ENCODE results near the gene TRIP12. TPM values are rescaled to one million over a fixed set of nuclear protein-coding genes. Genes with fewer than 3 reads are reported as not detected.
"Not testable (repeated sequence)": the region's sequence is repeated elsewhere in the genome, so short reads cannot be mapped to it uniquely, and the experiment has no call there.

The TRIP12 gene
- polyA plus RNA-seq, 4 donors = 16.8 to 93.9 (median 25.8) TPM

DNA sequence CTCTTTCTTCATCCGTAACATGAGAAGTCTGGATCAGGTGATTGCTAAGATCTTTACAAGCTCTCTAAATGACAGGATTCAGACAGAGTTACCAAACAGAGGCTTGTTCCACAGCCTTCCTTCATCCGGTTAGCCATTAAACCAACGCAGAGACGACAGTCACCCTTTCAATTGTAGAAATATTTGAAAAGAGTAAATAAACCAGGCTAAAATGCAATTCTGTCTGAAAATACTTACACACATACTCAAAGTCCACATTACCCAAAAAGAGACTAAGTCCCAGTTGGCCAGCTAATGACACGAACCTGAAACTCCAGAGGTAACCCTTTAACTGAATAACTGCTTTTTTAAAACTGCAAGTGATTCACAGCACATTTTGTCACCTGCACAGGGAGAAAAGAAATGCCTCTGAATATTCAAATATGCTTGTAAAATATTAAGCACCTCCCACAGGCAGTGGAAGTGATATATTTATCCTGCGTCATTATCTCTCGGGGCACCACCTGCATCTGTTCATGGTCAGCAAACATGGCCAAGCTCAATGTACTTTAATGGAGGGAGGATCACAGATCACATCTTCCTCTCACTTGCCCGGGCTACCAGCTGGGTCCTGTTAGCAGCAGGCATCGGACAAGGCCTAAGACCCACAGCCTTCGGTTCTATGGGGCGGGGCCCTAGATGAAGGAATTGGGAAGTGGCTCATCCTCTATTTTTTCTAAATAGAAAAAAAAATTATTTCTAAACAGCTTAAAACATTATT is 168.7 kb downstream of the TRIP12 start:
- Histone ChIP-seq H3K36me3 (ENCODE audit: control insufficient read depth in 3 of 3, insufficient read depth in 2 of 3, low read depth in 1 of 3, low read length in 3 of 3) (no peaks in the 10 kb centered on the region), H3K4me3 (ENCODE audit: low read depth in 1 of 3, low read length in 3 of 3) (no peak overlapping the region), H3K4me1 (ENCODE audit: control insufficient read depth in 3 of 3, insufficient read depth in 2 of 3, low read depth in 1 of 3, low read length in 2 of 3) (no peaks in the 10 kb centered on the region), H3K9me3 (ENCODE audit: control insufficient read depth in 2 of 2, insufficient read depth in 1 of 2, low read depth in 1 of 2, low read length in 1 of 2) (no peaks in the 10 kb centered on the region), H3K27ac (ENCODE audit: low read depth in 1 of 3, low read length in 2 of 3) (no peak overlapping the region), H3K27me3 (ENCODE audit: control insufficient read depth in 3 of 3, insufficient read depth in 3 of 3, low read length in 3 of 3) (no peaks in the 10 kb centered on the region)
- DNase-seq = peak in 1 of 2 donors; percentile 21
- FAIRE-seq = no peak
- 74 to 79% (median 78%) methylated on average over 11 of the region's 11 CpGs for WGBS, 3 donors

DNA sequence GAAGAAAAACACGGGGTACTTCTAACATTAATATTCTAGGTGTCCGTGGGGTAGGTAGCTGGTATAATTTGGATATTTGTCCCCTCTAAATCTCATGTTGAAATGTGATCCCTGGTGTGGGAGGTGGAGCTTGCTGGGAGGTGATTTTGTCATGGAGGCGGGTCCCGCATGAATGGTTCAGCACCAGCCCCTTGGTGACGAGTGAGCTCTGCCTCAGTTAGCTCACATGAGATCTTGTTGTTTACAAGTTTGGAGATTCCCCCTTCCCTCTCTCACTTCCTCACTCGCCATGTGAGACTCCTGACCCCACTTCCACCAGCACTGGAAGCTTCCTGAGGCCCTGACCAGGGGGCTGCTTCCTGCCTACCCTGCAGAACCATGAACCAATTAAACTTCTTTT is 172.0 kb downstream of the TRIP12 start:
- Histone ChIP-seq H3K27me3 (ENCODE audit: control insufficient read depth in 3 of 3, insufficient read depth in 3 of 3, low read length in 3 of 3) (no peaks in the 10 kb centered on the region), H3K27ac (ENCODE audit: low read depth in 1 of 3, low read length in 2 of 3) (no peak overlapping the region), H3K36me3 (ENCODE audit: control insufficient read depth in 3 of 3, insufficient read depth in 2 of 3, low read depth in 1 of 3, low read length in 3 of 3) (no peaks in the 10 kb centered on the region), H3K4me1 (ENCODE audit: control insufficient read depth in 3 of 3, insufficient read depth in 2 of 3, low read depth in 1 of 3, low read length in 2 of 3) (no peaks in the 10 kb centered on the region), H3K9me3 (ENCODE audit: control insufficient read depth in 2 of 2, insufficient read depth in 1 of 2, low read depth in 1 of 2, low read length in 1 of 2) (no peaks in the 10 kb centered on the region), H3K4me3 (ENCODE audit: low read depth in 1 of 3, low read length in 3 of 3) (no peak overlapping the region)
- FAIRE-seq (no peak), DNase-seq (no peak)
- WGBS, 3 donors = 83 to 88% (median 86%) methylated on average over 6 of the region's 6 CpGs

DNA sequence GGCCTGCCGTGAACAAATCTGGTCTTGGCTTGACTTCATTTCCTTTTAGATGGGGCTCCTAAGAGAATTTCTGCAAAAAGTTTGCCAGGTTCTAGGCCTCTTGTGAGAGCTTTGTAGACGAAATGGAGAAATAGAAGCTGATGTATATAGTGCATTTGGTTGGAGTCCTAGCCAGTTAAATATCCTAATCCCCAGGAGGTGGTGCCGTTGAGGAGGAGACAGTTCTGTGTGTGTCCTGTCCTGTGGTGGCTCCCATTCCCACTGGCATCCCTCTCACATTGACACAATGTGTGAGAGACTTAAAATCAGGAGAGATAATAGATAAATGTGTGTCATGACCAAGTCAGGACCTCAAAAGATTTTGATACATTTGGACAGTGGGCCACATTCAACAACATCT is 172.9 kb downstream of the TRIP12 start:
- Histone ChIP-seq H3K36me3 (ENCODE audit: control insufficient read depth in 3 of 3, insufficient read depth in 2 of 3, low read depth in 1 of 3, low read length in 3 of 3) (no peaks in the 10 kb centered on the region), H3K9me3 (ENCODE audit: control insufficient read depth in 2 of 2, insufficient read depth in 1 of 2, low read depth in 1 of 2, low read length in 1 of 2) (no peaks in the 10 kb centered on the region), H3K27ac (ENCODE audit: low read depth in 1 of 3, low read length in 2 of 3) (no peak overlapping the region), H3K4me3 (ENCODE audit: low read depth in 1 of 3, low read length in 3 of 3) (no peak overlapping the region), H3K27me3 (ENCODE audit: control insufficient read depth in 3 of 3, insufficient read depth in 3 of 3, low read length in 3 of 3) (no peaks in the 10 kb centered on the region), H3K4me1 (ENCODE audit: control insufficient read depth in 3 of 3, insufficient read depth in 2 of 3, low read depth in 1 of 3, low read length in 2 of 3) (no peaks in the 10 kb centered on the region)
- WGBS, 3 donors = 82 to 89% (median 83%) methylated on average over 3 of the region's 3 CpGs
- DNase-seq (no peak), FAIRE-seq (no peak)

DNA sequence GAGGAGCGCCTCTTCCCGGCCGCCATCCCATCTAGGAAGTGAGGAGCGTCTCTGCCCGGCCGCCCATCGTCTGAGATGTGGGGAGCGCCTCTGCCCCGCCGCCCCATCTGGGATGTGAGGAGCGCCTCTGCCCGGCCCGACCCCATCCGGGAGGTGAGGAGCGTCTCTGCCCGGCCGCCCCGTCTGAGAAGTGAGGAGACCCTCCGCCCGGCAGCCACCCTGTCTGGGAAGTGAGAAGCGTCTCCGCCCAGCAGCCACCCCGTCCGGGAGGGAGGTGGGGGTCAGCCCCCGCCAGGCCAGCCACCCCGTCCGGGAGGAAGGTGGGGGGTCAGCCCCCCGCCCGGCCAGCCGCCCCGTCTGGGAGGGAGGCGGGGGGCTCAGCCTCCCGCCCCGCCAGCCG is 179.1 kb downstream of the TRIP12 start:
- not testable (repeated sequence) for H3K9me3 ChIP-seq (ENCODE audit: control insufficient read depth in 2 of 2, insufficient read depth in 1 of 2, low read depth in 1 of 2, low read length in 1 of 2); H3K36me3 ChIP-seq (ENCODE audit: control insufficient read depth in 3 of 3, insufficient read depth in 2 of 3, low read depth in 1 of 3, low read length in 3 of 3); H3K4me3 ChIP-seq (ENCODE audit: low read depth in 1 of 3, low read length in 3 of 3); DNase-seq; H3K27me3 ChIP-seq (ENCODE audit: control insufficient read depth in 3 of 3, insufficient read depth in 3 of 3, low read length in 3 of 3); H3K27ac ChIP-seq (ENCODE audit: low read depth in 1 of 3, low read length in 2 of 3); FAIRE-seq; H3K4me1 ChIP-seq (ENCODE audit: control insufficient read depth in 3 of 3, insufficient read depth in 2 of 3, low read depth in 1 of 3, low read length in 2 of 3)
- WGBS, 3 donors = 97 to 100% (median 100%) methylated on average over 3 to 34 of the region's 35 CpGs

DNA sequence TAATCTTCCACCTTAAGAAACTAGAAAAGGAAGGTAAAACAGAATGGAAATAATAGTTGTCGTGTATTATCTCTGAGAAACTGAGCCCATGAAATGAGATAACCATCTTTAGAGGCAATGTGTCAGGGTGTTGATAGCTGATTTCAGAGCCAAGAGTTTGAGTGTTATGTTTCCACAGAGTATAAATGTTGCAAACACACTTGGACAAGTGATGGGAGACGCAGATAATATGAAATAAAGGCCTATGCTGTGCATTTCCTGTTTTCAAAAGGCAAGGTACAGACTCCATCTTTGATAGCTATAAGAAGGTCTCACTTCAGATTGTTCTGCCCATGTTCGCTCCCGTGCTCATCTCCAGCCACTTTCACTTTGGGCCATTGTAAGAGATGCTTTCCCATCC is 181.5 kb downstream of the TRIP12 start:
- 84 to 85% (median 84%) methylated on average over 4 of the region's 4 CpGs for WGBS, 3 donors
- Histone ChIP-seq H3K36me3 (ENCODE audit: control insufficient read depth in 3 of 3, insufficient read depth in 2 of 3, low read depth in 1 of 3, low read length in 3 of 3) (no peaks in the 10 kb centered on the region), H3K27me3 (ENCODE audit: control insufficient read depth in 3 of 3, insufficient read depth in 3 of 3, low read length in 3 of 3) (no peaks in the 10 kb centered on the region), H3K4me3 (ENCODE audit: low read depth in 1 of 3, low read length in 3 of 3) (no peak overlapping the region), H3K9me3 (ENCODE audit: control insufficient read depth in 2 of 2, insufficient read depth in 1 of 2, low read depth in 1 of 2, low read length in 1 of 2) (peaks cover 0 to 19% of the 10 kb centered on the region in 2 donors), H3K27ac (ENCODE audit: low read depth in 1 of 3, low read length in 2 of 3) (no peak overlapping the region), H3K4me1 (ENCODE audit: control insufficient read depth in 3 of 3, insufficient read depth in 2 of 3, low read depth in 1 of 3, low read length in 2 of 3) (no peaks in the 10 kb centered on the region)
- FAIRE-seq = no peak
- DNase-seq = no peak

DNA sequence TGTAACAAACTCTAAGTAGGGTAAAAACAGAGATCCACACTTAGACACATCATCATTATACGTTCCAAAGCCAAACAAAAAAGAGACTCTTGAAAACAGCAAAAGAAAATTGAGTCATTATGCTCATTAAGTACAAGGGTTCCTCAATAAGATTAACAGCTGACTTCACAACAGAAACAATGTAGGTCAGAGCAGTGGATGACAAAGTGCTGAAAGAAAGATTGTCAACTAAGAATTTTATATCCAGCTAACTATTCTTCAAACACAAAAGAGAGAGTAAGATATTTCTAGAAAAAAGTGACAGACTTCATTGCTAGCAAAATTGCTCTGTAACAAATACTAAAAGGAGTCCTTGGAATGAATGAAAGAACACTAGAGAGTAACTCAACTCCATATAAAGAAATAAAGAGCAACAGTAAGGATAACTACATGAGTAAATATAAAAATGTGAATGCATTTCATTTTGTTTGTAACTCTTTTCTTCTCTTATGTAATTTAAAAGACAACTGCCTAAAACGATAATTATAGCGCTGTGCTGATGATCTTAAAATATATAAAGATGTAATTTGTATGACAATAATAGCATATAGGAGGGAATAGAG is 183.7 kb downstream of the TRIP12 start:
- no peak for FAIRE-seq

DNA sequence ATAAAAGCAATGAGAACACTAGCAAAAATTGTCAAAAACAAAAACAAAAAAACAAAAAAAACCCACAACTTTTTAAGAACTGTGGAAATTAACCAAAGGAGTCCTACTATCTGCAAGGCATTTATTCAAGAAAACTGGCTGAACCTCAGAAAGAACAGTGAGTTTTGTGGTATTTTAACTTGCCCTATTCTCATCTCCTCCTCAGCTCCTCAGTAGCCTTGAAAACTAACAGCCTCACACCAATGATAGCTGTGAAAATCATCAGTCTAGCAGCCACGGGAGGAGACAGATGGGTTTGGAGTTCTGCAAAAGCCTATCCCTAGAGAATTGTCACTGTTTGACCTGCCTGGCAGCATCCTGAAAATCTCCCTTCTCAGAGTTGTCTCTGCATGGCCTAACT is 187.4 kb downstream of the TRIP12 start:
- FAIRE-seq (no peak), DNase-seq (no peak)
- Histone ChIP-seq H3K9me3 (ENCODE audit: control insufficient read depth in 2 of 2, insufficient read depth in 1 of 2, low read depth in 1 of 2, low read length in 1 of 2) (peaks cover 0 to 13% of the 10 kb centered on the region in 2 donors), H3K4me3 (ENCODE audit: low read depth in 1 of 3, low read length in 3 of 3) (no peak overlapping the region), H3K27ac (ENCODE audit: low read depth in 1 of 3, low read length in 2 of 3) (no peak overlapping the region), H3K4me1 (ENCODE audit: control insufficient read depth in 3 of 3, insufficient read depth in 2 of 3, low read depth in 1 of 3, low read length in 2 of 3) (no peaks in the 10 kb centered on the region), H3K36me3 (ENCODE audit: control insufficient read depth in 3 of 3, insufficient read depth in 2 of 3, low read depth in 1 of 3, low read length in 3 of 3) (no peaks in the 10 kb centered on the region), H3K27me3 (ENCODE audit: control insufficient read depth in 3 of 3, insufficient read depth in 3 of 3, low read length in 3 of 3) (peaks cover 0 to 2% (median 0%) of the 10 kb centered on the region in 3 donors)
- 62 to 70% (median 63%) methylated on average over 1 of the region's 1 CpG for WGBS, 3 donors

More for the DNA sequence above, 183.7 kb downstream of the TRIP12 start:
- WGBS, 3 donors = 75 to 85% (median 75%) methylated on average over 3 of the region's 3 CpGs
- no peaks in the 10 kb centered on the region for H3K36me3 ChIP-seq (ENCODE audit: control insufficient read depth in 3 of 3, insufficient read depth in 2 of 3, low read depth in 1 of 3, low read length in 3 of 3)
- H3K9me3 ChIP-seq (ENCODE audit: control insufficient read depth in 2 of 2, insufficient read depth in 1 of 2, low read depth in 1 of 2, low read length in 1 of 2) = peaks cover 0 to 19% of the 10 kb centered on the region in 2 donors
- H3K4me3 ChIP-seq (ENCODE audit: low read depth in 1 of 3, low read length in 3 of 3) = no peak overlapping the region
- H3K27ac ChIP-seq (ENCODE audit: low read depth in 1 of 3, low read length in 2 of 3) = no peak overlapping the region
- H3K27me3 ChIP-seq (ENCODE audit: control insufficient read depth in 3 of 3, insufficient read depth in 3 of 3, low read length in 3 of 3) = no peaks in the 10 kb centered on the region
- no peaks in the 10 kb centered on the region for H3K4me1 ChIP-seq (ENCODE audit: control insufficient read depth in 3 of 3, insufficient read depth in 2 of 3, low read depth in 1 of 3, low read length in 2 of 3)
- DNase-seq = no peak

DNA sequence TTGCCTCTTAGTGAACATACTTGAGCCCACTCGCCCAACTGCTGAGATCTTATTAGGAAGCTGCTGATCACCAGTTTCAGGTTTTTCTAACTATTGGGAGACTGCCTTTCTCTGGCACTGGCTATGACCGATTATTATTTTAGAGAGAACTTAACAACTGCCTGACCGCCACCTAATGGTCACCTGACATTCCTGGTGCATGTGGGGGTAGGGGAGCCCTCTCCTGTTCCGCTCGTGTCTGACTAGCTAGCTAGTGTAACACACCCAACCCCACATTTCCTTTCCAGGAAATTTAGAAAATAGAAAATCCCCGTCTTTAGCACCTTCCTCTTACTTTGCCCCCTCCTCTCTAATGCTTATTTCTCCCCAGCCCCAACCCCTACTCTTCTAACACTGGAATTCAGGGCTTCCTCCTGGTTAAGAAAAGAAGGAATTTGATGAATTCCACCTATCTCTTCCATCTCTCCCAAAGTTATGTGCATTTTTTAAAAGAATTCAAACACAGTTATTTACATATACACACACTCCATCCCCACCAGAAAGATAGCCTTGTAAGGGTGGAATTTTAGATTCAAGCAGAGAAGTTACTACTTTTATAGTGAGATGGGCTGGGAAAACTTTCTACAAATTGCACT is 188.1 kb downstream of the TRIP12 start:
- Histone ChIP-seq H3K27me3 (ENCODE audit: control insufficient read depth in 3 of 3, insufficient read depth in 3 of 3, low read length in 3 of 3) (peaks cover 0 to 2% (median 0%) of the 10 kb centered on the region in 3 donors), H3K4me3 (ENCODE audit: low read depth in 1 of 3, low read length in 3 of 3) (no peak overlapping the region), H3K27ac (ENCODE audit: low read depth in 1 of 3, low read length in 2 of 3) (no peak overlapping the region), H3K36me3 (ENCODE audit: control insufficient read depth in 3 of 3, insufficient read depth in 2 of 3, low read depth in 1 of 3, low read length in 3 of 3) (no peaks in the 10 kb centered on the region), H3K9me3 (ENCODE audit: control insufficient read depth in 2 of 2, insufficient read depth in 1 of 2, low read depth in 1 of 2, low read length in 1 of 2) (peaks cover 0 to 11% of the 10 kb centered on the region in 2 donors), H3K4me1 (ENCODE audit: control insufficient read depth in 3 of 3, insufficient read depth in 2 of 3, low read depth in 1 of 3, low read length in 2 of 3) (no peaks in the 10 kb centered on the region)
- FAIRE-seq (no peak), DNase-seq (no peak)
- 68 to 73% (median 69%) methylated on average over 6 of the region's 6 CpGs for WGBS, 3 donors

All from small intestine (tissue), 7 donors.